PFSK-1 (cell line): ENCODE data around the gene HYAL4.

Experiments used
- FOXP2 ChIP-seq: optimal IDR thresholded peaks from 2 replicates; pipeline ENCODE3; 2011; ENCODE audit warnings: borderline replicate concordance, control low read depth, inconsistent platforms; ENCODE audit not compliant: insufficient read depth; ENCODE audit errors: extremely low read length, extremely low read depth
- POLR2AphosphoS5 ChIP-seq: IDR thresholded peaks from 2 replicates; pipeline ENCODE4 v1.6.1; 2012; ENCODE audit warnings: low read depth, mild to moderate bottlenecking, control low read depth, low read length, moderate library complexity
- SIN3A ChIP-seq: IDR thresholded peaks from 2 replicates; pipeline ENCODE4 v1.6.1; 2012; ENCODE audit warnings: mild to moderate bottlenecking, low read length, moderate library complexity, borderline replicate concordance; ENCODE audit not compliant: insufficient read depth
- TAF1 ChIP-seq: IDR thresholded peaks from 2 replicates; pipeline ENCODE4 v1.6.1; 2012; ENCODE audit warnings: low read length, control low read depth, borderline replicate concordance; ENCODE audit not compliant: insufficient read depth
- TF ChIP-seq, protein P1 (sequence below), 2 experiments: IDR thresholded peaks; 2 replicates each; pipeline versions ENCODE4 v1.6.1 to v1.8.0; 2011 to 2012; ENCODE audit warnings: low read depth in 2 of 2, low read length in 2 of 2, control low read depth in 1 of 2, inconsistent platforms in 1 of 2, mild to moderate bottlenecking in 1 of 2, moderate library complexity in 1 of 2; ENCODE audit not compliant: insufficient read depth in 1 of 2

The HYAL4 gene

DNA sequence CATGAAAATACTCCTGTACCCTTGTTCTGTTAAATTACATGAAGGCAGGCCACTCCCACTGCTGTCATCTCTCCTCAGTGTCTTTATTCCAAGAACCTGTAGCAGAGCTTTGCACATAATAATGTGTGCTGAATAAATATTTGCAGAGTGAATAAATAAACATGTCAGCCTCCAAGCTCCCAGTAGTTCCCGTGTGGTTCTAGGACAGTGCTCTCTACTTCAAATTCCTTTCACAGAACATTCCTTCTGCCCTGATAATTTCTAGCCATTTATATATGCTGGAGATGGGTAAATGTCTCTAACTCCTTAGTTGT, 20.3 kb upstream of the HYAL4 start:
- TF ChIP-seq, protein P1, sequence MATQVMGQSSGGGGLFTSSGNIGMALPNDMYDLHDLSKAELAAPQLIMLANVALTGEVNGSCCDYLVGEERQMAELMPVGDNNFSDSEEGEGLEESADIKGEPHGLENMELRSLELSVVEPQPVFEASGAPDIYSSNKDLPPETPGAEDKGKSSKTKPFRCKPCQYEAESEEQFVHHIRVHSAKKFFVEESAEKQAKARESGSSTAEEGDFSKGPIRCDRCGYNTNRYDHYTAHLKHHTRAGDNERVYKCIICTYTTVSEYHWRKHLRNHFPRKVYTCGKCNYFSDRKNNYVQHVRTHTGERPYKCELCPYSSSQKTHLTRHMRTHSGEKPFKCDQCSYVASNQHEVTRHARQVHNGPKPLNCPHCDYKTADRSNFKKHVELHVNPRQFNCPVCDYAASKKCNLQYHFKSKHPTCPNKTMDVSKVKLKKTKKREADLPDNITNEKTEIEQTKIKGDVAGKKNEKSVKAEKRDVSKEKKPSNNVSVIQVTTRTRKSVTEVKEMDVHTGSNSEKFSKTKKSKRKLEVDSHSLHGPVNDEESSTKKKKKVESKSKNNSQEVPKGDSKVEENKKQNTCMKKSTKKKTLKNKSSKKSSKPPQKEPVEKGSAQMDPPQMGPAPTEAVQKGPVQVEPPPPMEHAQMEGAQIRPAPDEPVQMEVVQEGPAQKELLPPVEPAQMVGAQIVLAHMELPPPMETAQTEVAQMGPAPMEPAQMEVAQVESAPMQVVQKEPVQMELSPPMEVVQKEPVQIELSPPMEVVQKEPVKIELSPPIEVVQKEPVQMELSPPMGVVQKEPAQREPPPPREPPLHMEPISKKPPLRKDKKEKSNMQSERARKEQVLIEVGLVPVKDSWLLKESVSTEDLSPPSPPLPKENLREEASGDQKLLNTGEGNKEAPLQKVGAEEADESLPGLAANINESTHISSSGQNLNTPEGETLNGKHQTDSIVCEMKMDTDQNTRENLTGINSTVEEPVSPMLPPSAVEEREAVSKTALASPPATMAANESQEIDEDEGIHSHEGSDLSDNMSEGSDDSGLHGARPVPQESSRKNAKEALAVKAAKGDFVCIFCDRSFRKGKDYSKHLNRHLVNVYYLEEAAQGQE (IDR thresholded peaks at IDR 0.05; ENCODE audit: insufficient read depth in 1 of 2, low read depth in 2 of 2, low read length in 2 of 2) = no peak
- TF ChIP-seq POLR2AphosphoS5 = no peak
- no peak for TF ChIP-seq TAF1
- TF ChIP-seq SIN3A = no peak
- TF ChIP-seq FOXP2 = no peak

DNA sequence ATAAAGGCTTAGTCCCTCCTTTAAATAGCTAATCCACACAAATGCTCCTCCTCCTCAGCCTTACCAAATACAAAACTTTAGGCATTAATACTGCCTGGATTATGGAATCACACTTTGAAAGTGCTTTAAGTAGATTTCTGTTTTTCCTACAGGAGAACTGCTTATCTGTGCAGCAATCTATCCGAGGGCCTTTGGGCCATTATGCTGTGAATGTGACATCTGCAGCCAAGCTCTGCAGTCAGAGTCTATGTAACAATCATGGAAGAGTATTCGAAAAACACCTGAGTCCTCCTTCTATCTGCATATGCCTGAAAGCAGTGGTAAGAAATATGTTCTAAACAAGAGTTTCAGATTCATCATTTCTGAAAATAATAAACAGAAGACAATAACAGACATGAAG, 16.2 kb upstream of the HYAL4 start:
- TF ChIP-seq TAF1 = no peak
- no peak for TF ChIP-seq FOXP2
- no peak for TF ChIP-seq POLR2AphosphoS5
- TF ChIP-seq, protein P1 (IDR thresholded peaks at IDR 0.05; ENCODE audit: insufficient read depth in 1 of 2, low read depth in 2 of 2, low read length in 2 of 2) = no peak
- TF ChIP-seq SIN3A = no peak

DNA sequence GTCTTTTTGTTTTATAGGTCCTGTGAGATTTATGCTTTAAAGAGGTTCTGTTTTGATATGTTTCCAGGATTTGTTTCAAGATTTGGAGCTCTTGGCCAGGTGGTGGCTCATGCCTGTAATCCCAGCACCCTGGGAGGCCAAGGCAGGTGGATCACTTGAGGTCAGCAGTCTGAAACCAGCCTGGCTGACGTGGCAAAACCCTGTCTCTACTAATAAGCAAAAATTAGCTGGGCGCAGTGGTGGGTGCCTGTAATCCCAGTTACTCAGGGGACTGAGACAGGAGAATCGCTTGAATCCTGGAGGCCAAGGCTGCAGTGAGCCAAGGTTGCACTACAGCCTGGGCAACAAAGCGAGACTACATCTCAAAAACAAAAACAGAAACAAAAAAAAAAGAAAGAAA, 8.3 kb upstream of the HYAL4 start:
- TF ChIP-seq TAF1 = no peak
- TF ChIP-seq SIN3A = no peak
- TF ChIP-seq FOXP2 = no peak
- TF ChIP-seq, protein P1 (IDR thresholded peaks at IDR 0.05; ENCODE audit: insufficient read depth in 1 of 2, low read depth in 2 of 2, low read length in 2 of 2) = no peak
- TF ChIP-seq POLR2AphosphoS5 = no peak

DNA sequence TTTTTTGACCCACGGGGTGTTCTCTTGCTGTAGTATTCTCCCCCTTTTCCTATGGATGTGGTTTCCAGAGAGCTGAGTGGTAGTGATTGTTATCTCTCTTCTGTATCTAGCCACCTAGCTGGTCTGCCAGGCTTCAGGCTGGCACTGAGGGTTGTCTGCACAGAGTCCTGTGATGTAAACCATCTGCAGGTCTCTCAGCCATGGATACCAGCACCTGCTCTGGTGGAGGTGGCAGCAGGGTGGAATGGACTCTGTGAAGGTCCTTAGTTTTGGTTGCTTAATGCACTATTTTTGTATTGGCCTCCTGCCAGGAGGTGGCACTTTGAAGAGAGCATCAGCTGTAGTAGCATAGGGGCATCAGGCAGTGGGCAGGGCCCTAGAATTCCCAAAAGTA, 851 bp downstream of the HYAL4 start:
- TF ChIP-seq TAF1 (no peak), POLR2AphosphoS5 (no peak), SIN3A (no peak), FOXP2 (no peak)
- TF ChIP-seq, protein P1 (IDR thresholded peaks at IDR 0.05; ENCODE audit: insufficient read depth in 1 of 2, low read depth in 2 of 2, low read length in 2 of 2) = no peak

DNA sequence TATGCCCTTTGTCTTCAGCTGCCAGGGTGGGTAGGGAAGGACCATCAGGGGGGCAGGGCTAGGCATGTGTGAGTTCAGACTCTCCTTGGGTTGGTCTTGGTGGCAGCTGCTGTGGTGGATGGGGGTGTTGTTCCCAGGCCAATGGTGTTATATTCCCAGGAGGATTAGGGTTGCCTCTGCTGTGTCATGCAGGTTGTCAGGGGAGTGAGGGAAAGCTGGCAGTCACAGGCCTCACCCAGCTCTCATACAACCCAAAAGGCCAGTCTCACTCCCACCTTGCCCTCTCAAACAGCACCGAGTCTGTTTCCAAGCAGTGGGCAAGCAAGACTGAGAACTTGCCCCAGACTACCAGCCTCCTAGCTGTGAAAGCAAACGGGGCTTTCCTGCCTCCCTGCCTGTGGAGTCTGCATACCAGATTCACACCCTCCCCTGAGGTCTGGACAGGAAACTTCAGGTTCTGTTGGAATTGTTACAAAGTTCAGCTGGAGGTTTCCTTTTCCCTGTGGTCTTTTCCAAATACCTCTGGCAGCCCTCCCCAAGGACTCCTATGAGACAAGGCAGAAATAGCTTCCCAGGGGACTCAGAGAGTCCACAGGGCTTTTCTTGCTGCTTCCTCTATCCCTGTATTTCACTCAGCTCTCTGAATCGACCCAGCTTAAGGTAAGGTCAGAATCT, 1.4 kb downstream of the HYAL4 start:
- TF ChIP-seq POLR2AphosphoS5 = no peak
- TF ChIP-seq, protein P1 (IDR thresholded peaks at IDR 0.05; ENCODE audit: insufficient read depth in 1 of 2, low read depth in 2 of 2, low read length in 2 of 2) = no peak
- TF ChIP-seq TAF1 = no peak
- no peak for TF ChIP-seq FOXP2
- TF ChIP-seq SIN3A = no peak
